Activated B cell treated with CpG ODN at 0.5 μM for 24 hours (primary cell): ENCODE measurements around the gene FBXO2. TPM values are rescaled to one million over a fixed set of nuclear protein-coding genes. Genes with fewer than 3 reads are reported as not detected.

Source experiments
- ATAC-seq: fragments of 200-7000 bp; cut with Tn5 transposase; one replicate; pipeline ENCODE4 v1.10.0; 2021; ENCODE audit warnings: low read depth, mild to moderate bottlenecking, moderate library complexity
- CTCF ChIA-PET: fragments of 350-600 bp; sonication (Branson Sonifier 250); formaldehyde crosslinking; loops from one replicate; lab custom pipeline; 2021; ENCODE audit warnings: antibody characterized with exemption; lab: Charles Lee
- POLR2A ChIA-PET: fragments of 350-600 bp; sonication (Branson Sonifier 250); formaldehyde crosslinking; loops from one replicate; lab custom pipeline; 2021; ENCODE audit warnings: antibody characterized with exemption; lab: Charles Lee
- DNase-seq: peaks from one replicate; pipeline ENCODE4 v3.0.0; 2022
- H3K27ac Mint-ChIP-seq: one replicate; pipeline ENCODE4 v1.8.0; 2020; ENCODE audit warnings: mixed read lengths
- H3K27me3 Mint-ChIP-seq: one replicate; pipeline ENCODE4 v1.8.0; 2021; ENCODE audit warnings: mixed read lengths
- H3K36me3 Mint-ChIP-seq: one replicate; pipeline ENCODE4 v1.8.0; 2021; ENCODE audit warnings: low read depth, mixed read lengths
- H3K4me1 Mint-ChIP-seq: one replicate; pipeline ENCODE4 v1.8.0; 2021; ENCODE audit warnings: mixed read lengths
- H3K4me3 Mint-ChIP-seq: one replicate; pipeline ENCODE4 v1.8.0; 2020; ENCODE audit warnings: mild to moderate bottlenecking, mixed read lengths
- H3K9me3 Mint-ChIP-seq: one replicate; pipeline ENCODE4 v1.8.0; 2020; ENCODE audit warnings: mixed read lengths
- intact Hi-C: fragments of 100-400 bp; cut with micrococcal nuclease; formaldehyde crosslinking; loops from one replicate; pipeline ENCODE4 v1.15.1; 2024
- total RNA-seq: library from RNA; stranded (reverse); gene quantifications from 2 replicates; pipeline ENCODE4 v1.2.3, GENCODE V29; 2022
- TF ChIP-seq, protein P1 (sequence below): fragments of 200-600 bp; IDR thresholded peaks from one replicate; pipeline ENCODE4 v1.8.0; 2022; ENCODE audit warnings: antibody characterized with exemption, mild to moderate bottlenecking

The FBXO2 gene
- total RNA-seq, 1 donor from 2014 or later: 4.2 TPM

DNA sequence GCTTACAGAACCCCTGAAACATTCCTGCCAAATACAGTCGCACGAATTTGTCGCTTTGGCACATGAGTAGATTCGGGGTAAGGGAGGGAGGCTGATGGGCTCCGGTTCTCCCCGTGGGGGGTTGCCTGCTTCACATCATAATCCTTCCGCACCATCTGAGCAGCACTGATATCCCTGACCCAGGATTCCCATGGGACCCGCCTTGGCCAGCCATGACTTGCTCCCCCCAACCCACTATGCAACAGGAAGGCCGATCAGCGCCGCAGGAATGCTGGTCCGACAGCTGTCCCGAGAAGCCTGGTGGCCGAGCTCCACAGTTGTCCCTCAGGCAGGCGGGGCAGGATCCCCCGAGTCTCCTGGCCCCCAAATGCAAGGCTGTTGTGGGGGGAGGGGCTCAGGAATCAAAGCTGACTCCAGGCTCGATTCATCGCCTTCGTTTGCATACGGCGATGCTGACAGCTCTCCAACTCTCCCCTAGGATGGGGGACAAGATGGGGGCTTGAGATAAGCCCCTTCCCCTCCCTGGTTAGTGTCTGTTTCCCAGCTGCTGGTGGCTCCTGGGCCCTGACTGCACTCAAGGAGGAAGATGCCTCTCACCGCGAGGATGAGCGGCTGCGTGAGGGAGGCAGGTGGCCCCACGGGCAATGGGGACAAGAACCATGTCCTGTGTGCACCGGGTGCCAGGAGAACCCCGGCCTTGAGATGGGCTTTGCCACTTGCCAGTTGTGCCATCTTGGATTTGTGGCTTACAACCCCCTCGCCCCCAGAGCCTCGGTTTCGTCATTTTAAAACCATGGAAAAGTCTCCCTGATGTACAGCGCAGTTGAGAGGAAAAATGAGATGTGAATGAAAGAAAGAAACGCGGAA is 46.6 kb upstream of the FBXO2 start:
- no peak overlapping the region for H3K27ac Mint-ChIP-seq
- CTCF ChIA-PET: no interaction called here
- TF ChIP-seq, protein P1, sequence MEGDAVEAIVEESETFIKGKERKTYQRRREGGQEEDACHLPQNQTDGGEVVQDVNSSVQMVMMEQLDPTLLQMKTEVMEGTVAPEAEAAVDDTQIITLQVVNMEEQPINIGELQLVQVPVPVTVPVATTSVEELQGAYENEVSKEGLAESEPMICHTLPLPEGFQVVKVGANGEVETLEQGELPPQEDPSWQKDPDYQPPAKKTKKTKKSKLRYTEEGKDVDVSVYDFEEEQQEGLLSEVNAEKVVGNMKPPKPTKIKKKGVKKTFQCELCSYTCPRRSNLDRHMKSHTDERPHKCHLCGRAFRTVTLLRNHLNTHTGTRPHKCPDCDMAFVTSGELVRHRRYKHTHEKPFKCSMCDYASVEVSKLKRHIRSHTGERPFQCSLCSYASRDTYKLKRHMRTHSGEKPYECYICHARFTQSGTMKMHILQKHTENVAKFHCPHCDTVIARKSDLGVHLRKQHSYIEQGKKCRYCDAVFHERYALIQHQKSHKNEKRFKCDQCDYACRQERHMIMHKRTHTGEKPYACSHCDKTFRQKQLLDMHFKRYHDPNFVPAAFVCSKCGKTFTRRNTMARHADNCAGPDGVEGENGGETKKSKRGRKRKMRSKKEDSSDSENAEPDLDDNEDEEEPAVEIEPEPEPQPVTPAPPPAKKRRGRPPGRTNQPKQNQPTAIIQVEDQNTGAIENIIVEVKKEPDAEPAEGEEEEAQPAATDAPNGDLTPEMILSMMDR: no peak
- H3K36me3 Mint-ChIP-seq: no peaks in the 10 kb centered on the region
- POLR2A ChIA-PET: interaction anchor here (0.6 kb wide), 2 partner anchors 10 to 20 kb away, joined by 3 to 4 read pairs; partner anchors contain the start of gene MAD2L2
- H3K4me1 Mint-ChIP-seq: no peaks in the 10 kb centered on the region
- DNase-seq (no peak), ATAC-seq (no peak)
- no peak overlapping the region for H3K4me3 Mint-ChIP-seq
- intact Hi-C loops: no loop called here
- H3K27me3 Mint-ChIP-seq: peaks cover 6% of the 10 kb centered on the region
- H3K9me3 Mint-ChIP-seq: no peaks in the 10 kb centered on the region

DNA sequence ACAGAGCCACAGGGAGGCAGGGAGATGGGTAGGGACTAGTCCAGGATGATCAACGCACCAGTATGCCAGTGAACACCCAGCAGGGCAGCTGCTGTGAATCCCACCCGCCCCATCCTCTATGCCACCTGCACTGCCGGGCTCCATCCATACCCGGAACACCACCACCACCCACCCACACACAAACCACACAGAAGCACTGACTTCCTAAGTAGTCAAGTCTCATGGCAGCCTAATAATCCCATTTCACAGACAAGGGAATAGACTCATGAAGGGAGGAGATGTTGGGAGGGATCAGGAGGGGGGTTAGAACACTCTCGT is 43.6 kb upstream of the FBXO2 start:
- Mint-ChIP-seq H3K4me1 (peaks cover 3% of the 10 kb centered on the region), H3K4me3 (no peak overlapping the region), H3K9me3 (no peaks in the 10 kb centered on the region), H3K36me3 (no peaks in the 10 kb centered on the region), H3K27ac (no peak overlapping the region), H3K27me3 (peaks cover 20% of the 10 kb centered on the region)
- intact Hi-C loops: no loop called here
- ChIA-PET POLR2A (no interaction called here), CTCF (interaction anchor here (0.6 kb wide), 1 partner anchor 34 kb away, joined by 3 read pairs; the partner anchor contains the start of gene FBXO6)
- ATAC-seq (no peak), DNase-seq (no peak)
- TF ChIP-seq, protein P1: no peak

DNA sequence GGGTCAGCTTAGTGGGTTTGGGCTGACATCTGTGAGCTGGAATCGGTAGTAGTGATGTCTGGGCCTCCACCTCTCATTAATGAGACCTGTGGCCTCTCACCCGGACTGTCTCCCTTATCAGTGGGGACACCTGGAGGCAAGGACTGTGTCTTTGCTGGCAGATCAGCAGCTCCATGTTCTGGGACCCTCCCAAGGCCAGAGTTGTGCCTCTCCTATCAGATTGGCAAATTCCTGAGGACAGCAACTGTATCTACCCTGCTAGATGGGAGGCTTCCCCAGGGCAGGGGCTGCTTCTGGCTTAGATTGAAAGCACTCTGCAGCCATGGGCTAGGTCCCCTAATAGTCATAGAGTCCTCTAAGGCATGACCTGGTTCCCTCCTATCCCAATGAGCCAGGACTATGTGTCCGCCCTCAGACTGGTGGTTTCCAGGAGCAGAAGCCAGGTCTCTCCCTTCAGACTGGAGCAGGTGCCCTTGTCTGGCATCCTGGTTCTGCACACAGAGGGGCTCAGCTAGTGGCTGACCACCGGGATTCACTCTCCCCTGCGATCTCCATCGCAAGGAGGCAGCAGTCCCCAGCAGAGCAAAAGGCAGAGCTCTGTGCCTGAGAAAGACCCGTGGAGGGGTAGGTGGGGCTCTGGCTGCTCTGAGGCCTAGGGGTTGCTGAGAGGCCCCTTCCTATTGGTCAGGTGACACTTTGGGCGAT is 43.1 kb upstream of the FBXO2 start:
- peaks cover 6% of the 10 kb centered on the region for H3K4me1 Mint-ChIP-seq
- no peak overlapping the region for H3K27ac Mint-ChIP-seq

DNA sequence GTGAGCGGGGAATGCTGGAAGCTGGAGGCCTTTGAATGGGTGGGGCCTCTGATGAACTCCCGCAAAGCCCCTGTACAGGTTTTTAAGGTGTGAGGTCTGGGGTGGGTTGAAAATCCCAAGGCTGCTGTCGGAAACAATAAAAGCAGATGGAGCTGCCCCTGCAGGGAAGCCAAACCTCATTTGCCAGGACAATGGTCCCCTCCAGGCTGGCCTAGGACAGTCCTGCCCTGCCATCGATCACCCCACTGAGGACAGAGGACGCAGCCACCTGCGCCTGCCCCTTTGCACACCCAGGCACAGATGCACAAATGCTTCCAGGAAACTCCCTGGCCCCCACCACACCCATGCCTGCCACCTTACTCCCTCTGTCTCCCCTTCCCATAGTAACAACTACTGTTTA is 41.6 kb upstream of the FBXO2 start:
- H3K27ac Mint-ChIP-seq: no peak overlapping the region
- ChIA-PET POLR2A (no interaction called here), CTCF (no interaction called here)
- no peak for DNase-seq
- TF ChIP-seq, protein P1: no peak
- intact Hi-C loops: no loop called here
- no peaks in the 10 kb centered on the region for H3K9me3 Mint-ChIP-seq
- no peaks in the 10 kb centered on the region for H3K36me3 Mint-ChIP-seq
- H3K4me3 Mint-ChIP-seq: no peak overlapping the region
- peaks cover 26% of the 10 kb centered on the region for H3K27me3 Mint-ChIP-seq
- peaks cover 10% of the 10 kb centered on the region for H3K4me1 Mint-ChIP-seq
- ATAC-seq: no peak

More for the DNA sequence above, 43.1 kb upstream of the FBXO2 start:
- TF ChIP-seq, protein P1: no peak
- intact Hi-C loops: no loop called here
- no peaks in the 10 kb centered on the region for H3K9me3 Mint-ChIP-seq
- no peaks in the 10 kb centered on the region for H3K36me3 Mint-ChIP-seq
- ATAC-seq (no peak), DNase-seq (no peak)
- ChIA-PET POLR2A (no interaction called here), CTCF (interaction anchor here (0.6 kb wide), 1 partner anchor 34 kb away, joined by 3 read pairs; the partner anchor contains the start of gene FBXO6)
- H3K4me3 Mint-ChIP-seq: no peak overlapping the region
- H3K27me3 Mint-ChIP-seq: peaks cover 24% of the 10 kb centered on the region

DNA sequence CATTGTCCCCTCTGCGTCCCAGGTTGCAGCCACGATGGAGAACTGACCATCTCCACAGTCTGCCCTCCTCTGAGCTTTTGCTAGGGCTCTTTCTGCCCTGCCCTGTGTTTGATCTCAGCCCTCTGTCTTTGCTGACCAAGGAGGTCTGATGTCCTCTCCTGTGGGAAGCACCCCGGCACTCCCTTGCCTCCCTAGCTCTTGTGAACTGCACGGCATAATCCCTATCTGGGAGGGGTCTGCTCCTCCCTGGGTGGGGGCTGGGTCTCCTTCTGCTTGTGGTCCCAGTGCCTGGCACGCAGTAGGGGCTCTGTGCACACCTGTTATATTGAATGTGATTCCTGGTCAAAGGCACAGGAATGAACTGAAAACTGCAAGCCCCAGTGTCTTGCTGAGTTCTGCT is 39.7 kb upstream of the FBXO2 start:
- ChIA-PET POLR2A (no interaction called here), CTCF (no interaction called here)
- no peaks in the 10 kb centered on the region for H3K36me3 Mint-ChIP-seq

More for the DNA sequence above, 39.7 kb upstream of the FBXO2 start:
- peaks cover 42% of the 10 kb centered on the region for H3K27me3 Mint-ChIP-seq
- H3K27ac Mint-ChIP-seq: no peak overlapping the region
- no peaks in the 10 kb centered on the region for H3K9me3 Mint-ChIP-seq
- no peak overlapping the region for H3K4me3 Mint-ChIP-seq
- H3K4me1 Mint-ChIP-seq: peaks cover 16% of the 10 kb centered on the region
- DNase-seq (no peak), ATAC-seq (no peak)
- intact Hi-C loops: no loop called here
- TF ChIP-seq, protein P1: no peak
